ENCODE results near the gene TSTD2. TPM values are rescaled to one million over a fixed set of nuclear protein-coding genes. Genes with fewer than 3 reads are reported as not detected.
"Not testable (repeated sequence)": the region's sequence is repeated elsewhere in the genome, so short reads cannot be mapped to it uniquely, and the experiment has no call there.

The TSTD2 gene
- total RNA-seq, 6 donors from 2014 or later = 10.4 to 26.0 (median 21.0) TPM

- 87 to 93% methylated on average over 3 of the region's 3 CpGs for WGBS, 2 donors
- Histone ChIP-seq H3K36me3 (peaks cover 0 to 20% (median 4%) of the 10 kb centered on the region in 4 donors), H3K4me3 (no peak overlapping the region), H3K9me3 (no peaks in the 10 kb centered on the region), H3K4me1 (peaks cover 8 to 27% (median 18%) of the 10 kb centered on the region in 4 donors), H3K27ac (no peak overlapping the region), H3K27me3 (no peaks in the 10 kb centered on the region)
- ATAC-seq (ENCODE audit: low FRiP score in 2 of 2) (no peak), DNase-seq (no peak)
- no peak for TF ChIP-seq EP300 (IDR thresholded peaks at IDR 0.05)
- TF ChIP-seq POLR2AphosphoS5 (IDR thresholded peaks at IDR 0.05) = no peak
- no peak for TF ChIP-seq POLR2A (IDR thresholded peaks at IDR 0.05)
- TF ChIP-seq, protein P1, sequence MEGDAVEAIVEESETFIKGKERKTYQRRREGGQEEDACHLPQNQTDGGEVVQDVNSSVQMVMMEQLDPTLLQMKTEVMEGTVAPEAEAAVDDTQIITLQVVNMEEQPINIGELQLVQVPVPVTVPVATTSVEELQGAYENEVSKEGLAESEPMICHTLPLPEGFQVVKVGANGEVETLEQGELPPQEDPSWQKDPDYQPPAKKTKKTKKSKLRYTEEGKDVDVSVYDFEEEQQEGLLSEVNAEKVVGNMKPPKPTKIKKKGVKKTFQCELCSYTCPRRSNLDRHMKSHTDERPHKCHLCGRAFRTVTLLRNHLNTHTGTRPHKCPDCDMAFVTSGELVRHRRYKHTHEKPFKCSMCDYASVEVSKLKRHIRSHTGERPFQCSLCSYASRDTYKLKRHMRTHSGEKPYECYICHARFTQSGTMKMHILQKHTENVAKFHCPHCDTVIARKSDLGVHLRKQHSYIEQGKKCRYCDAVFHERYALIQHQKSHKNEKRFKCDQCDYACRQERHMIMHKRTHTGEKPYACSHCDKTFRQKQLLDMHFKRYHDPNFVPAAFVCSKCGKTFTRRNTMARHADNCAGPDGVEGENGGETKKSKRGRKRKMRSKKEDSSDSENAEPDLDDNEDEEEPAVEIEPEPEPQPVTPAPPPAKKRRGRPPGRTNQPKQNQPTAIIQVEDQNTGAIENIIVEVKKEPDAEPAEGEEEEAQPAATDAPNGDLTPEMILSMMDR (IDR thresholded peaks at IDR 0.05) = no peak
Observed at GRCh38 chr9:97628668-97629067, 4.5 kb downstream of the TSTD2 start.

DNA sequence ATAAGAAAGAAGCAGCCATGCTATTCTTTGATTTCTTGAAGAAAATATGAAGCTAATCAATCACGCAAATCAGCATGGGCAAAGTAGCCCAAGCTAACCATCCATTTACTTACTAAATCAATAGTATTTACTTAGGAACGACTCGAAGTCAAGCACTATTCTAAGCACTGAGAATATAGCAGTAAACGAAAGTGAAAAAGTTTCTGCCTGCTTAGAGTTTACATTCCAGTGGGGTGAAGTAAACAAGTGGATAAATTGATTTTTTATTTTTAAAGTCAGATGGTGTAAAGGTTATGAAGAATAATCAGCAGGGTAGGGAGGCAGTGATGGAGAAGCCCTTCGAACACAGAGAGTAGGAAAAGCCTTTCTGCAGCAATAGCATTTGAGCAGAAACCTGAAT, 5.5 kb downstream of the TSTD2 start:
- Histone ChIP-seq H3K27me3 (no peaks in the 10 kb centered on the region), H3K4me1 (peaks cover 8 to 27% (median 18%) of the 10 kb centered on the region in 4 donors), H3K9me3 (no peaks in the 10 kb centered on the region), H3K36me3 (peaks cover 0 to 27% (median 4%) of the 10 kb centered on the region in 4 donors), H3K27ac (peak overlapping the region; percentile 31 to 69 (median 48)), H3K4me3 (peak overlapping the region in 1 of 4 donors; percentile 9)
- WGBS, 2 donors = 39 to 50% methylated on average over 5 of the region's 5 CpGs
- TF ChIP-seq, protein P1 (IDR thresholded peaks at IDR 0.05) = no peak
- TF ChIP-seq POLR2AphosphoS5 (IDR thresholded peaks at IDR 0.05) = no peak
- ATAC-seq (ENCODE audit: low FRiP score in 2 of 2) (no peak), DNase-seq (no peak)

GRCh38 chr9:97625620-97626019, 7.5 kb downstream of the TSTD2 start:
- H3K36me3 ChIP-seq = peaks cover 0 to 40% (median 4%) of the 10 kb centered on the region in 4 donors
- no peaks in the 10 kb centered on the region for H3K9me3 ChIP-seq
- no peaks in the 10 kb centered on the region for H3K27me3 ChIP-seq
- WGBS, 2 donors = 58 to 61% methylated on average over 3 of the region's 3 CpGs
- ATAC-seq (ENCODE audit: low FRiP score in 2 of 2) = no peak
- TF ChIP-seq, protein P1 (IDR thresholded peaks at IDR 0.05) = no peak
- TF ChIP-seq POLR2A (IDR thresholded peaks at IDR 0.05) (no peak), EP300 (IDR thresholded peaks at IDR 0.05) (no peak), POLR2AphosphoS5 (IDR thresholded peaks at IDR 0.05) (no peak)
- no peak for DNase-seq
- H3K4me1 ChIP-seq = peaks cover 0 to 17% (median 5%) of the 10 kb centered on the region in 4 donors
- no peak overlapping the region for H3K4me3 ChIP-seq
- no peak overlapping the region for H3K27ac ChIP-seq

- DNase-seq (no peak), ATAC-seq (ENCODE audit: low FRiP score in 2 of 2) (no peak)
- Histone ChIP-seq H3K4me3 (no peak overlapping the region), H3K27ac (no peak overlapping the region), H3K4me1 (peaks cover 0 to 17% (median 5%) of the 10 kb centered on the region in 4 donors), H3K36me3 (peaks cover 0 to 40% (median 5%) of the 10 kb centered on the region in 4 donors), H3K9me3 (no peaks in the 10 kb centered on the region), H3K27me3 (no peaks in the 10 kb centered on the region)
- WGBS, 2 donors = 100% methylated on average over 1 of the region's 1 CpG
- no peak for TF ChIP-seq POLR2AphosphoS5 (IDR thresholded peaks at IDR 0.05)
- no peak for TF ChIP-seq EP300 (IDR thresholded peaks at IDR 0.05)
- no peak for TF ChIP-seq POLR2A (IDR thresholded peaks at IDR 0.05)
- TF ChIP-seq, protein P1 (IDR thresholded peaks at IDR 0.05) = no peak
Observed at GRCh38 chr9:97623946-97624345, 9.2 kb downstream of the TSTD2 start.

DNA sequence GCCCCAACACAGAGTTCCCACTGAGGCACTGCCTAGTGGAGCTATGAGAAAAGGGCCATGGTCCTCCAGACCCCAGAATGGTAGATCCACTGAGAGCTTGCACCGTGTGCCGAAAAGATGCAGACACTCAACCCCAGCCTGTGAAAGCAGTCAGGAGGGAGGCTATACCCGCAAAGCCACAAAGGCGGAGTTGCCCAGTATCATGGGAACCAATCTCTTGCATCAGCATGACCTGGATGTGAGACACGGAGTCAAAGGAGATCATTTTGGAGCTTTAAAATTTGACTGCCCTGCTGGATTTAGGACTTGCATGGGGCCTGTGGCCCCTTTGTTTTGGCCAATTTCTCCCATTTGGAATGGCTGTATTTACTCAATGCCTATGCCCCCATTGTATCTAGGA, 10.7 kb downstream of the TSTD2 start:
- H3K36me3 ChIP-seq = peaks cover 3 to 50% (median 6%) of the 10 kb centered on the region in 4 donors
- H3K4me3 ChIP-seq; H3K27ac ChIP-seq; H3K27me3 ChIP-seq; H3K9me3 ChIP-seq; DNase-seq; ATAC-seq (ENCODE audit: low FRiP score in 2 of 2); H3K4me1 ChIP-seq: not testable (repeated sequence)
- 95 to 98% methylated on average over 5 of the region's 5 CpGs for WGBS, 2 donors

- not testable (repeated sequence) for ATAC-seq (ENCODE audit: low FRiP score in 2 of 2); H3K27ac ChIP-seq; DNase-seq; H3K9me3 ChIP-seq; H3K4me1 ChIP-seq; H3K4me3 ChIP-seq; H3K27me3 ChIP-seq
- peaks cover 3 to 60% (median 4%) of the 10 kb centered on the region in 4 donors for H3K36me3 ChIP-seq
- WGBS, 2 donors = 97 to 100% methylated on average over 2 of the region's 2 CpGs
Observed at GRCh38 chr9:97620063-97620462, 13.1 kb downstream of the TSTD2 start.
